Breast epithelium (tissue), 4 donors: ENCODE measurements around the gene BRMS1L. TPM values are rescaled to one million over a fixed set of nuclear protein-coding genes. Genes with fewer than 3 reads are reported as not detected.

Experiments
- DNase-seq, 2 donors: peaks; one replicate each; pipeline ENCODE4 v3.0.0-alpha.2; 2019; ENCODE audit warnings: low spot score in 2 of 2
- H3K27ac ChIP-seq, 2 donors: fragments of 200-600 bp; sonication (generic) in 1 of 2; one replicate each; pipeline ENCODE4 v1.5.1; 2016 to 2019; ENCODE audit warnings: mild to moderate bottlenecking in 1 of 2
- H3K27me3 ChIP-seq, 2 donors: fragments of 200-600 bp; sonication (generic) in 1 of 2; one replicate each; pipeline versions ENCODE4 v1.5.1 to v1.6.0; 2017 to 2019; ENCODE audit warnings: control low read depth in 1 of 2, mild to moderate bottlenecking in 1 of 2
- H3K36me3 ChIP-seq: fragments of 200-600 bp; one replicate; pipeline ENCODE4 v1.5.1; 2019
- H3K4me1 ChIP-seq, 2 donors: fragments of 200-600 bp; sonication (generic); one replicate each; pipeline ENCODE4 v1.5.1; 2016 to 2019; ENCODE audit warnings: control low read depth in 1 of 2
- H3K4me3 ChIP-seq, 3 donors: fragments of 200-600 bp; sonication (generic); 1 replicate in 2 of 3; 2 replicates in 1 of 3; pipeline ENCODE4 v1.5.1; 2016 to 2019; ENCODE audit warnings: mild to moderate bottlenecking in 3 of 3, moderate library complexity in 2 of 3
- H3K9me3 ChIP-seq, 2 donors: fragments of 200-600 bp; sonication (generic) in 1 of 2; one replicate each; pipeline ENCODE4 v1.5.1; 2016 to 2019; ENCODE audit warnings: control low read depth in 1 of 2
- POLR2A ChIP-seq: fragments of 450-650 bp; IDR thresholded peaks from one replicate; pipeline ENCODE4 v1.6.1; 2016; ENCODE audit warnings: antibody characterized with exemption, mild to moderate bottlenecking, moderate library complexity
- POLR2AphosphoS5 ChIP-seq, 3 donors: sonication (generic); formaldehyde crosslinking; IDR thresholded peaks; one replicate each; pipeline ENCODE4 v1.6.1; 2017; ENCODE audit warnings: antibody characterized with exemption in 3 of 3
- intact Hi-C: fragments of 100-400 bp; cut with DNase I; formaldehyde crosslinking; loops from one replicate; pipeline ENCODE4 v1.15.1; 2023; ENCODE audit warnings: low total_unique reads
- total RNA-seq, 3 donors: library from RNA; depleted of rRNA; stranded (reverse); fragments of >200 nt; gene quantifications; one replicate each; pipeline ENCODE4 v1.1.0, GENCODE V29; 2016
- TF ChIP-seq, protein P1 (sequence below), 3 donors: fragments of 450-650 bp; IDR thresholded peaks; one replicate each; pipeline ENCODE4 v1.5.1; 2016 to 2017; ENCODE audit warnings: antibody characterized with exemption in 3 of 3, mild to moderate bottlenecking in 3 of 3, moderate library complexity in 3 of 3

BRMS1L gene
- total RNA-seq, 3 donors from 2014 or later = 5.9 to 9.1 (median 7.5) TPM

DNA sequence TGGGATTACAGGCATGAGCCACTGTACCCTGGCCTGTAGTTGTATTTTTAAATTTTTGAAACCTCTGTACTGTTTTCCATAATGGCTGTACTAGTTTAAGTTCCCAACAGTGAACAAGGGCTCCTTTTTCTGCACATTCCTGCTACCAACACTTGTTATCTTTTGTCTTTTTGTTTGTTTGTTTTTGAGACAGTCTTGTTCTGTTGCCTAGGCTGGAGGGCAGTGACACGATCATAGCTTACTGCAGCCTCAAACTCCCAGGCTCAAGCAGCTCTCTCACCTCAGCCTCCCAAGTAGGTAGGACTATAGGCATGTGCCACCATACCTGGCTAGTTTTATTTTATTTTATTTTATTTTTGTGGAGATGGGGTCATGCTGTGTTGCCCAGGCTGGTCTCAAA, 23.0 kb downstream of the BRMS1L start:
- no peaks in the 10 kb centered on the region for H3K36me3 ChIP-seq
- no peaks in the 10 kb centered on the region for H3K4me1 ChIP-seq
- intact Hi-C loops = no loop called here
- no peak overlapping the region for H3K27ac ChIP-seq
- H3K27me3 ChIP-seq = no peaks in the 10 kb centered on the region
- no peak overlapping the region for H3K4me3 ChIP-seq
- DNase-seq = no peak
- H3K9me3 ChIP-seq = no peaks in the 10 kb centered on the region
- TF ChIP-seq, protein P1, sequence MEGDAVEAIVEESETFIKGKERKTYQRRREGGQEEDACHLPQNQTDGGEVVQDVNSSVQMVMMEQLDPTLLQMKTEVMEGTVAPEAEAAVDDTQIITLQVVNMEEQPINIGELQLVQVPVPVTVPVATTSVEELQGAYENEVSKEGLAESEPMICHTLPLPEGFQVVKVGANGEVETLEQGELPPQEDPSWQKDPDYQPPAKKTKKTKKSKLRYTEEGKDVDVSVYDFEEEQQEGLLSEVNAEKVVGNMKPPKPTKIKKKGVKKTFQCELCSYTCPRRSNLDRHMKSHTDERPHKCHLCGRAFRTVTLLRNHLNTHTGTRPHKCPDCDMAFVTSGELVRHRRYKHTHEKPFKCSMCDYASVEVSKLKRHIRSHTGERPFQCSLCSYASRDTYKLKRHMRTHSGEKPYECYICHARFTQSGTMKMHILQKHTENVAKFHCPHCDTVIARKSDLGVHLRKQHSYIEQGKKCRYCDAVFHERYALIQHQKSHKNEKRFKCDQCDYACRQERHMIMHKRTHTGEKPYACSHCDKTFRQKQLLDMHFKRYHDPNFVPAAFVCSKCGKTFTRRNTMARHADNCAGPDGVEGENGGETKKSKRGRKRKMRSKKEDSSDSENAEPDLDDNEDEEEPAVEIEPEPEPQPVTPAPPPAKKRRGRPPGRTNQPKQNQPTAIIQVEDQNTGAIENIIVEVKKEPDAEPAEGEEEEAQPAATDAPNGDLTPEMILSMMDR (IDR thresholded peaks at IDR 0.05) = no peak
- TF ChIP-seq POLR2AphosphoS5 (IDR thresholded peaks at IDR 0.05) = no peak

DNA sequence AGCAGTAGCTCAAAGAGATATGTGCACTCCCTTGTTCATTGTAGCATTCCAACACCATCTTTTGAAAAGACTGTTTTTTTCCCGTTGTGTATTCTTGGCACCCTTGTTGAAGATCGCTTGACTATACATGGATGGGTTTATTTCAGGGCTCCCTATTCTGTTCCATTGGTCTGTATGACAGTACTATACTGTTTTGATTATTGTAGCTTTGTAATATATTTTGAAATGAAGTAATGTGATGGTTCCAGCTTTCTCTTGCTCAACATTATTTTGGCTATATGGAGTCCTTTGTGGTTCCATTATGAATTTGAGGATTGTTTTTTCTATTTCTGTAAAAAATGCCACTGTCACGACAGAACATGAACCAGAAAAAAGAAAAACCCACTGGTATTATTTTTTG, 25.7 kb downstream of the BRMS1L start:
- TF ChIP-seq POLR2AphosphoS5 (IDR thresholded peaks at IDR 0.05) = no peak
- TF ChIP-seq POLR2A = no peak
- TF ChIP-seq, protein P1 (IDR thresholded peaks at IDR 0.05) = no peak
- Histone ChIP-seq H3K27me3 (no peaks in the 10 kb centered on the region), H3K4me1 (no peaks in the 10 kb centered on the region), H3K4me3 (no peak overlapping the region), H3K27ac (no peak overlapping the region), H3K36me3 (no peaks in the 10 kb centered on the region), H3K9me3 (no peaks in the 10 kb centered on the region)
- intact Hi-C loops = no loop called here
- no peak for DNase-seq

DNA sequence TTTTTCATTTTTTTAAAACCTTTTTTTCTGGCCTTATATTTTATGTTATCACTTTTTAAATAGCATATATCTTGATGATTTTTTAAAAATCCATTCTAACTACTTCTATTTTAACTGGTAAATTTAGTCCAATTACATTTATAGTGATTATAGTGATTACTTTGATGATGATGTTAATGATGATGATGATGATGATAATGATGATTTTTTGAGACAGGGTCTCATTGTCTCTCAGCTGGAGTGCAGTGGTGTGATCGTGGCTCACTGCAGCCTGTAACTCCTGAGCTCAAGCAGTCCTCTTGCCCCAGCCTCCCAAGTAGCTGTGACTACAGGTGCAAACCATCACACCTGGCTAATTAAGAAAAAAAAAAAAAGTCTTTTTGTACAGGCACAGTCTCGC, 27.1 kb downstream of the BRMS1L start:
- Histone ChIP-seq H3K4me3 (no peak overlapping the region), H3K36me3 (no peaks in the 10 kb centered on the region), H3K4me1 (no peaks in the 10 kb centered on the region), H3K27ac (no peak overlapping the region), H3K27me3 (no peaks in the 10 kb centered on the region), H3K9me3 (no peaks in the 10 kb centered on the region)
- no peak for DNase-seq
- intact Hi-C loops = no loop called here
- TF ChIP-seq POLR2AphosphoS5 (IDR thresholded peaks at IDR 0.05) = no peak
- TF ChIP-seq POLR2A = no peak
- TF ChIP-seq, protein P1 (IDR thresholded peaks at IDR 0.05) = no peak

DNA sequence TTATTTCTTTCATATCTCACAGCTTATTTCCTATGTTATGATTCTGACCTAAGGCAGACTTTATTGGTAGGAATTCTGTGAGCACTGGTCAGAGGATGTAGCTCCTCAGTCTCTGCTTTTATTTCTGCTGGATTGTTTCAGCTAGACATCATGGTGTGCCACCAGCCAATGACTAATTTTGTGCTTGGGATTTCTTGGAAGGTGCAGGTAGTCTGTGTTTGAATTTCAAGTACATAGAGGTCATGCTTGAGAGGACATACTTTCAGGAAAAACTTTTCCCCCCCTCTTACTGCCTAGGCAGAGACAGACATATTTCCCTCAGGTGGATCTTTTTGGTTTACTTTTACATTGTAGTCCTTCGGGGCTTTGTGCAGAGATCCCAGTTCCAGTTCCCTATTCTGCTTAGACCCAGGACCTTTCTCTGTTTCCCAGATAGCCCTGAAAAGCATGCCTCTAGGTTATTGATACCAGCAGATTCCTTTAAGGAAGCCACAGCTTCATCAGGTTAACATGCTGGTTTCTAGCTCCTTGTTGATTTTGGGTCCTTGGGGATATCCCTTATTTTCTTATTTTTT, 28.6 kb downstream of the BRMS1L start:
- H3K27me3 ChIP-seq = no peaks in the 10 kb centered on the region
- intact Hi-C loops = no loop called here
- no peak for DNase-seq
- no peaks in the 10 kb centered on the region for H3K36me3 ChIP-seq
- no peak overlapping the region for H3K4me3 ChIP-seq
- H3K9me3 ChIP-seq = no peaks in the 10 kb centered on the region
- TF ChIP-seq POLR2AphosphoS5 (IDR thresholded peaks at IDR 0.05) = no peak
- TF ChIP-seq, protein P1 (IDR thresholded peaks at IDR 0.05) = no peak
- TF ChIP-seq POLR2A = no peak
- no peaks in the 10 kb centered on the region for H3K4me1 ChIP-seq
- H3K27ac ChIP-seq = no peak overlapping the region

DNA sequence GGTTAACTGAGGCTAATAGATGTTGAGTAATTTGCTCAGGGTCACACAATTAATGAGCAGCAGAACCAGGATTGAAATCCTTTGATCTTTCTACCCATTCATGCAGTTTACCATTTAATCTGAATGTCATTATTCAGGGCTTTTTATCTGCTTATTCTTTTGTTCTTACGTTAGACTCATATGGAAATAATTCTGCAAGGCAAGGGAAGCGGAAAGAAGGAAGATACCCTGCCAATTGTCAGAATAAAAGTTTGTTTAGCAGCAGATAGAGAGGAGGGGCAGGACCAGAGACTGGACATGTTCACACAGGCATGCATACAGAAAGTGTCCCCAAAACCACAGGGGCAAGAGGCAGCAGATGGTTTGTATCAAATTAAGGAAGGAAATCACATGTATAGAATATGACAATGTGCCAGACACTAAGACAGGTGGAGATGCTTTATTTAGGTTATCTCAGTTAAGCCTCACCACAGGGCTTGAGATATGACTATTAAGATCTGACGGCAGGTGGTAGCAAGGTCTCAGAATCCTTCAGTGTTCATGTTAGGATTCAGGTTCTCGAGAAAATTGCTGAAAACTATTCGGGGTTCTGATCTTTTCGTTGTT, 29.8 kb downstream of the BRMS1L start:
- H3K36me3 ChIP-seq = no peaks in the 10 kb centered on the region
- no peak overlapping the region for H3K27ac ChIP-seq
- no peaks in the 10 kb centered on the region for H3K9me3 ChIP-seq
- no peak overlapping the region for H3K4me3 ChIP-seq
- no peak for DNase-seq
- H3K4me1 ChIP-seq = no peaks in the 10 kb centered on the region
- TF ChIP-seq, protein P1 (IDR thresholded peaks at IDR 0.05) = no peak
- TF ChIP-seq POLR2AphosphoS5 (IDR thresholded peaks at IDR 0.05) (no peak), POLR2A (no peak)
- intact Hi-C loops = no loop called here
- H3K27me3 ChIP-seq = no peaks in the 10 kb centered on the region
